Endothelial cell of umbilical vein (primary cell): ENCODE results near the gene PCGF3.

ENCODE experiments used
- CTCF ChIP-seq, 2 donors: IDR thresholded peaks; 1 replicate in 1 of 2; 2 replicates in 1 of 2; pipeline ENCODE4 v1.5.1; 2011; ENCODE audit warnings: low read length in 2 of 2, mild to moderate bottlenecking in 2 of 2, moderate library complexity in 2 of 2, control low read depth in 1 of 2, inconsistent platforms in 1 of 2, low read depth in 1 of 2; ENCODE audit not compliant: insufficient read depth in 1 of 2; ENCODE audit errors: extremely low read depth in 1 of 2
- EZH2 ChIP-seq: IDR thresholded peaks from 2 replicates; pipeline ENCODE4 v1.6.1; 2012; ENCODE audit warnings: borderline replicate concordance, low read depth, mild to moderate bottlenecking, moderate library complexity, low read length, inconsistent platforms; ENCODE audit not compliant: severe bottlenecking
- POLR2AphosphoS5 ChIP-seq: IDR thresholded peaks from 2 replicates; pipeline ENCODE4 v1.6.1; 2012; ENCODE audit warnings: low read depth, mild to moderate bottlenecking, control low read depth, low read length, moderate library complexity; ENCODE audit not compliant: insufficient read depth

GRCh38 chr4:726838-727237 lies 21.2 kb downstream of the PCGF3 start:
- TF ChIP-seq CTCF (IDR thresholded peaks at IDR 0.05; ENCODE audit: extremely low read depth in 1 of 2, insufficient read depth in 1 of 2, low read depth in 1 of 2, low read length in 2 of 2) = no peak
- TF ChIP-seq POLR2AphosphoS5 = no peak
- TF ChIP-seq EZH2 = no peak
